GM21717 (cell line): ENCODE data around the gene BRF1.

Source experiments
- ATAC-seq: cut with Tn5 transposase; IDR thresholded peaks from one replicate; pipeline ENCODE4 v1.9.1; 2021; ENCODE audit warnings: mild to moderate bottlenecking, moderate library complexity; ENCODE audit not compliant: unreplicated experiment

BRF1 gene

GRCh38 chr14:105241641-105242040, 59.2 kb downstream of the BRF1 start:
- no peak for ATAC-seq

- no peak for ATAC-seq
Measured at GRCh38 chr14:105240811-105241576, 59.8 kb downstream of the BRF1 start.

- no peak for ATAC-seq
Measured at GRCh38 chr14:105229099-105229655, 71.6 kb downstream of the BRF1 start.

DNA sequence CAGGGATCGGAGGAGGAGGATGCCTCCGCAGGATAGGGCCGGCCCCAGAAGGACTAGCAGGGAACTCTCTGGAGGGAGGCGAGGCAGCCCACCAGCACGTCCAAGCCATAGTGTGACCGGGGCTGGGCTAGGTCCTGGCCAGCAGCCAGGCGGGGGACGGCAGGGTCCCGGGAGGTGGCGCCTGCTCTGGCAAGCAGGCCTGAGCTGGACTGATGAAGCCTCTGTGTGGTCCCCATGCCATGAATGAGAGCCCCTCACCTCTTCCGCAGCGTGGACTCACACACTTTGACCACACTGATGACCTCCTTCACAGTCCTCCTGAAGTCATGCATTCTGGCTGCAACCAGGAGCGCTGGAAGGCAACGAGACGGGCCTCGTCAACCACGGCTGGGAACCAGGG, 72.2 kb downstream of the BRF1 start:
- no peak for ATAC-seq

- no peak for ATAC-seq
Measured at GRCh38 chr14:105227346-105227745, 73.5 kb downstream of the BRF1 start.

GRCh38 chr14:105226198-105226597, 74.6 kb downstream of the BRF1 start:
- ATAC-seq, result no peak

- ATAC-seq, result no peak
Measured at GRCh38 chr14:105224845-105225570, 75.8 kb downstream of the BRF1 start.

GRCh38 chr14:105223770-105224544, 76.8 kb downstream of the BRF1 start:
- ATAC-seq, result no peak

DNA sequence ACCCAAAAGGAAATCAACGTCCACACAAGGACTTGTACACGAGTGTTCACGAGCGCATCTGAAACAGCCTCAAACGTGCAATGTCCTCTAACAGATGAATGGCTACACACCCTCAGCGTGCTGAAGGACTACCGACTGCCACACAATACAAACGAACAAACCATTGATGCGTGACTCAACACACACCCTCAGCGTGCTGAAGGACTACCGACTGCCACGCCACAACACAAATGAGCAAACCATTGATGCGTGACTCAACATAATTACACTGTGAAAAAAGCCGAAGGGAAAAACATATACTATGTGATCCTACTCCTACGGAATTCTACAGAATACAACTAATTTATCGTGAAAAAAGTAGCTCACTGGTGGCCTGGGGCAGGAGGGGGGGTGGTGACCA, 77.5 kb downstream of the BRF1 start:
- ATAC-seq, result no peak

DNA sequence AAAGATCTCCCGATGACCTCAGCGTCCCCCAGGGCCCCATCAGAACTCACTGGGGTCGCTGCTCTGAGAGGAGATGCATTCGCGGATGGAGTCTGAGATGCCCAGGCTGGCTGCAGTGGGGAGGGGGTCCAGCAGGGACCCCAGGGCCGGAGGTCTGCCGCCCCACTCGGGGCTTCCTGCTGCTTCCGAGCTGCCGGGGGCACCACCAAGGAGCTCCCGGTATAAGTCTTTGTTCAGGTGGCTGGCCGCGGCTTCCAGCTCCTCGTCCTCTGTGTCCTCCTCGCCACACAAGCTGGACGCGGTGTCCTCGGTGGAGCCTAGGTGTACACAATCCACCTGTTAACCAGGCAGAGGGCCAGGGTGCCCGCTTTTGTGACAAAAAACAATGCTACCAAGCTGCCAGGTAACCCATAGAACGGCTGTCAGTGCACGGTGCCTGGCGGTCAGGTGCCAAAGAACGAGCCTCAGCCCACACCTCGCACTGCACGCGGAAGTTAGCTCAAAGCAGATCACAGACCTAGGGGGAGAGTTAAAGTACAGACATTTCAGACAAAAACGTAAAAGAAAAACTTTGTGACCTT, 79.1 kb downstream of the BRF1 start:
- no peak for ATAC-seq

DNA sequence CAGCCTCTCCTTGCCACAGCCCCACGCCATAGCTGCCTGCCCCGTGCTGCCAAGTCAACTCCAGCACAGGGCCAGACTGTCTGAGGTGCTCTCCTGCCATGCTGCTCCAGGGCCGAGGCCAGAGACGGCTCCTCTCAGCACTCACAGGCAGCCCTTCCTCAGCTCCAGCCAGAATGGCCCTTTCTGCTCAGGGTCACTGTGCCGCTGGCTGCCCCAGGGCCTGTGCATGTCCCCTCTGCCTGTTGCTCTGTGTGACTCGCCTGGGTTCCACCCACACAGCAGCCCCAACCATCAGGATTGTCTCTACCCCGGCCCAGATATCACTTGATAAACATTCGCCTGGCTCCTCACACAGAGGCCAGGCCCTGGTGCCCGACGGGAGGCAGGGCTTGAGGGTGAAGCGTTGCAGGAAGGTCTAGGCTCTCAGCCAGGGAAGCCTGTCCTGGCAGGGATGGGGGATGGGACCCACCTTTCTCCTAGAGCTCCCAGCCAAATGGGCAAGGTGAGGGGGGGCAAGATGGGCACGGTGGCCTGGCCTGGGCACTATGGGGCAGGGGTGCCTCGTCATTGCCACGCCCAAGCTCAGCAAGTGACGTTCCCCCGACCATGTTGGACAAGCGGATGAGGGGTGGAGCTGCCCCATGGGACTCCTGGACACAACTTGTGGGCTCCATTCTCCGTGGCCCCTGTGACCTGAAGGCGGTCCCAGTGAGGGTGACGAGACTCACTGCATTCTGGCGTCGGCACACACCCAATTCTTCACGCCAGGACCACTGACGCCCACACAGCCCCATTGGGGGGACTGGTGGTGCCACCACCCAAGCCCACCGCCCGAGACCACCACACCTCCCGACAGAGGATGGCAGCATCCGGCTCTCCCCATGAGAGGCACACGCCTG, 79.9 kb downstream of the BRF1 start:
- ATAC-seq, result no peak

GRCh38 chr14:105219753-105220152, 81.0 kb downstream of the BRF1 start:
- no peak for ATAC-seq

DNA sequence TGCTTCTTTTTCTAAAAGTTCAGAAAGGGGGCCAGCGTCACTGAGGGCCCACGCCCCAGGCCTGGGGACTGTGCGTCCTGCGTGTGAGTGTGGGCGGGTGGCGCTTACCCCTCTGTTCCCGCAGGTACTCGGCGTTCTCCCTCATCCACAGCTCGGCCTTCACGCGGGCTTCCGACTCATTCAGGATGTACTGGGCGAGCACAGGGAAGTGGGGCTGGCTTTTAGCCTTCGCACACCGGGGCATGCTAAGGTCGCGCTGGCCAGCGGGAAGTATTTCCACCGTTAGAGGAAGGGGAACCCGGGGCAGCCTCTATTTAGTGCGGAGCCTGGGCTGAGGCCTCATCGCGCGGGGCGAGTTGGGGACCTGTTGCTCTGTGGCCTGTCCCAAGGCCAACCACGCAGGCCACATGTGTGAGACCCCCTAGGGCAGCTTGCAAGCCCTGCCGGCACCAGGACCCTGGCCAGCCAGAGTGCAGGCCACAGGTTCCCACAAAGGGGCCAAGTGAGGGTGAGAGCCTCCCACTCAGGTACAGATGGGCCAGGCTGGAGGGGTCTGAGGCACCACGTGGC, 81.7 kb downstream of the BRF1 start:
- ATAC-seq, result no peak

DNA sequence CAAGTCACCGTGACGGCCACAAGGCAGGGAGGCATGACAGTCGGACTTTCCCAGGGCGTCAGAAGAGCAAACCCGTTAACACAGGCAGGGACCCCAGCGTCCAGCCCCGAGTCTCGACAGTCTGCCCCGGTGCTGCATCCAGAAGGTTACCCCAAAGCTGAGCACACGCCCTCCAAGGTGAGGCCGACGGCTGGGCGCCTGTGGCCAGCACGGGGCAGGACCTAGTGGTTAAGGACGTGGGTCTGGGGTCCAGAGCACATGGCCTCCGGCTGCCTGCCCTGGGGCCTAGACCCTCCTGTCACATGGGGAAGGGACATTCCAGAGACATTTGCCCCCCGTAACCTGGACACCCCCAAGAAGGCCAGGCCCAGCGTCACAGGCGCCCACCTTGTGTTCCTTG, 82.2 kb downstream of the BRF1 start:
- ATAC-seq, result no peak

- no peak for ATAC-seq
Measured at GRCh38 chr14:105217774-105218173, 83.0 kb downstream of the BRF1 start.

DNA sequence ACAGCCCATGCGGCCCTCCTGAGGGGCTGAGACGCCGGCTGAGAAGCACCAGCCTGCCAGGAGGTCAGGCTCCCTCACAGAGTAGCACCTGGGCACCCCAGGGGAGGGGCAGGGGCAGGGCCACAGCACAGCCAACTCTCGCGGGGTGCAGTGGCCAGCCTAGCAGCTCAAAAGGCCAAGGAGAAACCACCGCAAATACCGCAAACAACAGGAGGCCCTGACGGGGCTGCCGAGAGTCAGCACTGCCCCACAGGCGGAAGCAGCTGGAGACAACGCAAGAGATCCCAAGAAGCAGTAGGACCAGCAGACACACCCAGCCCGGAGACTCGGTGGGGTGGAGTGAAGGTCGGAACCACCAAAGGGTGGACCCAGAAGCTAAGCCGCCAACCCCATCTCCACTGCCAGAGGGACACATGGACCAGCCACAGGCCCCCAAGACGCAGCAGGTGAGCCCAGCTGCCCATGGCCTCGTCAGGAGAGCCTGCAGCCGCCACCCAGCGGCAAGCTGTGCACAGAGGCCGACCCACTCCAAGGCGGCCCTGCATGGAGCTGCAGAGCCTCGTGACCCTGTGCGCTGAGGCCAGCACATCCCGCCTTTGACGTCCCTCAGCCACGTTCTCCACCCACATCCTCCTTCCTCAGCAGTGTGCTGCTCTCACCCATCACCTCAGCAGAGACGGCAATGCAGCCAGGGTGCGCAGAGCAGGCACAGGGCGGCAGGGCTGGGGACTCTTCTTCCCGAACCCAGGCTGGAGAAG, 84.1 kb downstream of the BRF1 start:
- ATAC-seq, result no peak

DNA sequence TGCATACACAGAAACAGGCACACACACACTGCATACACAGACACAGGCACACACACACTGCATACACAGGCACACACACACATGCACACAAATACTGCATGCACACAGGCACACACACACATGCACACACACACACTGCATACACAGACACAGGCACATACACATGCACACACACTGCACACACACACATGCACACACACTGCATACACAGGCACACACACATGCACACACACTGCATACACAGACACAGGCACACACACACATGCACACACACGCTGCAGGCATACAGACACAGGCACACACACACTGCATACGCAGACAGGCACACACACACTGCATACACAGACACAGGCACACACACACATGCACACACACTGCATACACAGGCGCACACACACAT, 85.2 kb downstream of the BRF1 start:
- no peak for ATAC-seq

GRCh38 chr14:105214324-105214915, 86.4 kb downstream of the BRF1 start:
- ATAC-seq, result no peak

- no peak for ATAC-seq
Measured at GRCh38 chr14:105213361-105213760, 87.4 kb downstream of the BRF1 start.
